H9 (cell line): ENCODE results near the gene ELFN2. TPM values are rescaled to one million over a fixed set of nuclear protein-coding genes. Genes with fewer than 3 reads are reported as not detected.

Source experiments
- DNase-seq: peaks from one replicate; pipeline ENCODE4 v3.0.0-alpha.2; 2017
- H2AFZ ChIP-seq: one replicate; pipeline ENCODE4 v1.6.1; 2013; ENCODE audit warnings: mild to moderate bottlenecking, low read length, control low read depth, moderate library complexity
- H2AK5ac ChIP-seq: 2 replicates; pipeline ENCODE4 v1.6.1; 2013; ENCODE audit warnings: low read length, control low read depth, mixed read lengths; ENCODE audit not compliant: insufficient read length
- H2BK120ac ChIP-seq: one replicate; pipeline ENCODE4 v1.6.1; 2013; ENCODE audit warnings: low read depth, mild to moderate bottlenecking, low read length, control low read depth, inconsistent platforms; ENCODE audit not compliant: poor library complexity, severe bottlenecking
- H2BK12ac ChIP-seq: 2 replicates; pipeline ENCODE4 v1.6.1; 2013; ENCODE audit warnings: low read length, control low read depth, mixed read lengths, low read depth; ENCODE audit not compliant: insufficient read length
- H2BK15ac ChIP-seq: 2 replicates; pipeline ENCODE4 v1.6.1; 2013; ENCODE audit warnings: low read depth, low read length, control low read depth
- H2BK20ac ChIP-seq: one replicate; pipeline ENCODE4 v1.6.1; 2013; ENCODE audit warnings: low read depth, mild to moderate bottlenecking, low read length, control low read depth, inconsistent platforms; ENCODE audit not compliant: poor library complexity, severe bottlenecking
- H2BK5ac ChIP-seq: 2 replicates; pipeline ENCODE4 v1.6.1; 2013; ENCODE audit warnings: low read length, control low read depth, mixed read lengths; ENCODE audit not compliant: insufficient read length
- H3K14ac ChIP-seq: 2 replicates; pipeline ENCODE4 v1.6.1; 2013; ENCODE audit warnings: low read length, control low read depth; ENCODE audit not compliant: insufficient read depth
- H3K18ac ChIP-seq: 2 replicates; pipeline ENCODE4 v1.6.1; 2013; ENCODE audit warnings: low read depth, mild to moderate bottlenecking, mixed read lengths, low read length, control low read depth; ENCODE audit not compliant: insufficient read length
- H3K23ac ChIP-seq: 2 replicates; pipeline ENCODE4 v1.6.1; 2013; ENCODE audit warnings: low read length, control low read depth, mixed read lengths, low read depth; ENCODE audit not compliant: insufficient read length
- H3K23me2 ChIP-seq: 2 replicates; pipeline ENCODE4 v1.6.1; 2013; ENCODE audit warnings: low read depth, mild to moderate bottlenecking, mixed read lengths, low read length, control low read depth; ENCODE audit not compliant: insufficient read length, poor library complexity, severe bottlenecking
- H3K27ac ChIP-seq: 2 replicates; pipeline ENCODE4 v1.5.1; 2013; ENCODE audit warnings: low read length, control low read depth, mixed read lengths, low read depth; ENCODE audit not compliant: insufficient read length
- H3K27me3 ChIP-seq: 2 replicates; pipeline ENCODE4 v1.6.1; 2013; ENCODE audit warnings: low read length, control low read depth, inconsistent platforms; ENCODE audit not compliant: insufficient read depth
- H3K4ac ChIP-seq: 2 replicates; pipeline ENCODE4 v1.6.1; 2013; ENCODE audit warnings: low read depth, mild to moderate bottlenecking, control low read depth, inconsistent platforms, low read length, moderate library complexity
- H3K4me1 ChIP-seq: 2 replicates; pipeline ENCODE4 v1.6.1; 2013; ENCODE audit warnings: low read length, control low read depth, inconsistent platforms; ENCODE audit not compliant: insufficient read depth
- H3K4me2 ChIP-seq: 2 replicates; pipeline ENCODE4 v1.6.1; 2013; ENCODE audit warnings: low read length, control low read depth, mixed read lengths; ENCODE audit not compliant: insufficient read length, insufficient read depth
- H3K56ac ChIP-seq: 2 replicates; pipeline ENCODE4 v1.6.1; 2013; ENCODE audit warnings: low read depth, mild to moderate bottlenecking, mixed read lengths, low read length, control low read depth; ENCODE audit not compliant: insufficient read length
- H3K79me1 ChIP-seq: 2 replicates; pipeline ENCODE4 v1.6.1; 2013; ENCODE audit warnings: low read depth, mild to moderate bottlenecking, moderate library complexity, low read length, control low read depth, inconsistent platforms; ENCODE audit not compliant: insufficient read depth, poor library complexity, severe bottlenecking
- H3K79me2 ChIP-seq: 2 replicates; pipeline ENCODE4 v1.6.1; 2013; ENCODE audit warnings: low read length, control low read depth, inconsistent platforms; ENCODE audit not compliant: insufficient read depth
- H3K9ac ChIP-seq: 2 replicates; pipeline ENCODE4 v1.6.1; 2013; ENCODE audit warnings: low read length, control low read depth, mixed read lengths; ENCODE audit not compliant: insufficient read length; ENCODE audit errors: extremely low read depth
- H3K9me3 ChIP-seq: one replicate; pipeline ENCODE4 v1.6.1; 2013; ENCODE audit warnings: low read depth, low read length, inconsistent platforms; ENCODE audit not compliant: control insufficient read depth
- H3T11ph ChIP-seq: one replicate; pipeline ENCODE4 v1.6.1; 2013; ENCODE audit warnings: mild to moderate bottlenecking, low read length, control low read depth, inconsistent platforms
- H4K20me1 ChIP-seq: one replicate; pipeline ENCODE4 v1.6.1; 2013; ENCODE audit not compliant: control insufficient read depth, insufficient read length, insufficient read depth
- H4K5ac ChIP-seq: 2 replicates; pipeline ENCODE4 v1.6.1; 2013; ENCODE audit warnings: low read depth, mild to moderate bottlenecking, mixed read lengths, low read length, control low read depth; ENCODE audit not compliant: insufficient read length
- H4K8ac ChIP-seq: replicated peaks from 2 replicates; pipeline ENCODE4 v1.6.1; 2013; ENCODE audit warnings: low read length, control low read depth, mixed read lengths, low read depth; ENCODE audit not compliant: insufficient read length
- H4K91ac ChIP-seq: 2 replicates; pipeline ENCODE4 v1.6.1; 2013; ENCODE audit warnings: low read depth, mild to moderate bottlenecking, moderate library complexity, mixed read lengths, low read length, control low read depth; ENCODE audit not compliant: insufficient read length
- H3K27ac Mint-ChIP-seq, 3 experiments: 2 replicates in 2 of 3; 3 replicates in 1 of 3; pipeline ENCODE4 v1.8.0; 2020 to 2021; ENCODE audit warnings: mixed read lengths in 3 of 3, mild to moderate bottlenecking in 1 of 3, moderate library complexity in 1 of 3
- H3K27me3 Mint-ChIP-seq: 2 replicates; pipeline ENCODE4 v1.8.0; 2021; ENCODE audit warnings: low read depth, mild to moderate bottlenecking, moderate library complexity, mixed read lengths
- H3K36me3 Mint-ChIP-seq, 3 experiments: 2 replicates in 2 of 3; 3 replicates in 1 of 3; pipeline ENCODE4 v1.8.0; 2020 to 2021; ENCODE audit warnings: low read depth in 3 of 3, mixed read lengths in 3 of 3; ENCODE audit not compliant: insufficient read depth in 1 of 3
- H3K4me1 Mint-ChIP-seq, 2 experiments: 2 replicates each; pipeline ENCODE4 v1.8.0; 2020; ENCODE audit warnings: mixed read lengths in 2 of 2
- H3K4me3 Mint-ChIP-seq, 2 experiments: 2 replicates in 1 of 2; 3 replicates in 1 of 2; pipeline ENCODE4 v1.8.0; 2020 to 2021; ENCODE audit warnings: mild to moderate bottlenecking in 2 of 2, mixed read lengths in 2 of 2, moderate library complexity in 1 of 2
- H3K9me3 Mint-ChIP-seq, 2 experiments: 2 replicates in 1 of 2; 3 replicates in 1 of 2; pipeline ENCODE4 v1.8.0; 2020; ENCODE audit warnings: mild to moderate bottlenecking in 2 of 2, mixed read lengths in 2 of 2, moderate library complexity in 1 of 2
- CTCF ChIP-seq: fragments of 200-600 bp; sonication (generic); conservative IDR thresholded peaks from 3 replicates; pipeline ENCODE4 v1.8.0; 2021; ENCODE audit warnings: antibody characterized with exemption, mild to moderate bottlenecking
- WGBS: extraction: QIAGEN DNeasy Blood & Tissue Kit; methylation state at CpG from one replicate; pipeline ENCODE4 v1.1.7; 2013; ENCODE audit warnings: missing lambda C conversion rate, low lambda C conversion rate, mixed read lengths; ENCODE audit not compliant: insufficient read length; ENCODE audit errors: extremely low coverage; 5-methylcytosine and 5-hydroxymethylcytosine counted together
- total RNA-seq: library from RNA; stranded (reverse); gene quantifications from 2 replicates; pipeline ENCODE4 v1.2.1, GENCODE V29; 2021

Gene ELFN2
- total RNA-seq, 1 experiment from 2014 or later: 0.70 TPM

- Histone ChIP-seq H3K79me1 (no peaks in the 10 kb centered on the region), H3K27ac (no peak overlapping the region), H2AFZ (no peak overlapping the region), H3K18ac (no peak overlapping the region), H2AK5ac (no peak overlapping the region), H3K56ac (no peak overlapping the region), H4K8ac (no peak overlapping the region), H3K27me3 (no peaks in the 10 kb centered on the region), H3K4ac (no peak overlapping the region), H3K23ac (no peak overlapping the region), H2BK120ac (no peak overlapping the region), H3K4me1 (no peaks in the 10 kb centered on the region), H3T11ph (no peak overlapping the region), H3K9me3 (no peaks in the 10 kb centered on the region), H2BK12ac (no peak overlapping the region), H4K5ac (no peak overlapping the region), H3K9ac (no peak overlapping the region), H2BK15ac (no peak overlapping the region), H2BK5ac (no peak overlapping the region), H3K79me2 (no peaks in the 10 kb centered on the region), H3K14ac (no peak overlapping the region), H3K23me2 (no peaks in the 10 kb centered on the region), H4K20me1 (no peaks in the 10 kb centered on the region), H3K4me2 (no peak overlapping the region), H4K91ac (no peak overlapping the region), H2BK20ac (no peak overlapping the region)
- no peak overlapping the region for H3K4me3 Mint-ChIP-seq
- DNase-seq: no peak
- no peak for TF ChIP-seq CTCF
- H3K36me3 Mint-ChIP-seq: no peaks in the 10 kb centered on the region
- peaks cover 9% of the 10 kb centered on the region for H3K27me3 Mint-ChIP-seq
- H3K9me3 Mint-ChIP-seq: no peaks in the 10 kb centered on the region
- H3K4me1 Mint-ChIP-seq: peaks cover 7 to 22% of the 10 kb centered on the region in 2 experiments
- no CpG with 5 or more reads among the region's 13 CpGs for WGBS
- no peak overlapping the region; a peak in 1 of 7 replicates for H3K27ac Mint-ChIP-seq
Observed at GRCh38 chr22:37409459-37410050, 17.7 kb downstream of the ELFN2 start.
